Stimulated activated CD4-positive, alpha-beta T cell treated with anti-CD3 and anti-CD28 coated beads, TNF-alpha, amount 100 ng/mL, for 48 hours (primary cell): ENCODE measurements around the gene CNOT6L.
"Not testable (repeated sequence)": the region's sequence is repeated elsewhere in the genome, so short reads cannot be mapped to it uniquely, and the experiment has no call there.

Source experiments
- DNase-seq, 3 donors: peaks; one replicate each; pipeline ENCODE4 v3.0.0-alpha.2; 2020; ENCODE audit warnings: low read depth in 3 of 3

CNOT6L gene

DNA sequence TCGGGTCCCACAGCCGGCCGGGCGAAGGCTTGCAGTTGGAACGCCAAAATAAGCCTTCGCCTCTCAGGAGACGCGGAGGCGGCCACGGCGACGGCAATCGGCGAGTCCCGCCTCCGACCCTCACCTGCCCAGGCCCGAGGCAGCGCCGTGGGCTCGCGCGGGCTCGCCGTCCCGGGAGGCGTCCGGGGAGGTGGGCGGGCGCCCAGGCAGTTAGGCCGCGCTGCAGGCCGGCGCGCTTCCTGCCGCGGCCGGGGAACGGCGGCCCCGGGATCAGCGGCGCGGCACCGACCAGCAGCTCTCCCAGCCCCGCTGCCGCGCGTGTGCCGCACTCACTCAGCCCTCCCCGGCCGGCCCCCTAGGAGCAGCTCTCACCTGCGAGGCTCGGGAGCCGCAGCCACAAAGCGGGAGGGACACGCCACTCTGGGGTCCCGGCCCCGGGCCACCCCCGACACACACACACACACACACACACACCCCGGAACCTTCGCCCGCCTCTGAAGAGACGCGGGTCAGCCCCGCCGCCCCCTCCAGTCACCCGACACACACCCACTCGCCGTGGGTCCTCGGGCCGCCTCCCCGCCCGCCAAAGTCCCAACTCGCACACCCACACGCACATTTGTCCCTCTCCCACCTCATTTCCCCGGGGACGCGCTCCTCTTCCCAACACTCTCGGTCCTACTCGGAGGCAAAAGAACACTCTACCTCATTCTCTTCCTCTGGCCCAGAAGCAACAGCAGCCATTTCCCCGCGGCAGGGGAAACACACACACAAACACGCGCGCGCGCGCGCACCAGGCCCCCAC lies at the start of gene CNOT6L:
CNOT6L (minus strand) TSS at position 767 of the 802 bp plus-strand sequence; CDS start at position 707, 60 bp downstream.
- peak in 1 of 3 donors; percentile 49 for DNase-seq

GRCh38 chr4:77865259-77865658 lies 46.1 kb upstream of the CNOT6L start:
- DNase-seq = no peak

DNA sequence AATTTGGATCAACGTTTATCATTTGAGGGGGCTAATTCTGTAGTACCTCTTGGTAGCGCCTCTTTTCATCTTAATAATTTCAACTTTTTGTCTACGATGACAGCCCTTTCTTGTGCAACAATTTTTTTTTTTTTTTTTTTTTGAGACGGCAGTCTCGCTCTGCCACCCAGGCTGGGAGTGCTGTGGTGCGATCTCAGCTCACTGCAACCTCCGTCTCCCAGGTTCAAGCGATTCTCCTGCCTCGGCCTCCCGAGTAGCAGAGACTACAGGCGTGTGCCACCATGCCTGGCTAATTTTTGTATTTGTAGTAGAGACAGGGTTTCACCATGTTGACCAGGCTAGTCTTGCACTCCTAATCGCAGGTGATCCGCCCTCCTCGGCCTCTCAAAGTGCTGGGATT lies 44.2 kb upstream of the CNOT6L start:
- DNase-seq = not testable (repeated sequence)

DNA sequence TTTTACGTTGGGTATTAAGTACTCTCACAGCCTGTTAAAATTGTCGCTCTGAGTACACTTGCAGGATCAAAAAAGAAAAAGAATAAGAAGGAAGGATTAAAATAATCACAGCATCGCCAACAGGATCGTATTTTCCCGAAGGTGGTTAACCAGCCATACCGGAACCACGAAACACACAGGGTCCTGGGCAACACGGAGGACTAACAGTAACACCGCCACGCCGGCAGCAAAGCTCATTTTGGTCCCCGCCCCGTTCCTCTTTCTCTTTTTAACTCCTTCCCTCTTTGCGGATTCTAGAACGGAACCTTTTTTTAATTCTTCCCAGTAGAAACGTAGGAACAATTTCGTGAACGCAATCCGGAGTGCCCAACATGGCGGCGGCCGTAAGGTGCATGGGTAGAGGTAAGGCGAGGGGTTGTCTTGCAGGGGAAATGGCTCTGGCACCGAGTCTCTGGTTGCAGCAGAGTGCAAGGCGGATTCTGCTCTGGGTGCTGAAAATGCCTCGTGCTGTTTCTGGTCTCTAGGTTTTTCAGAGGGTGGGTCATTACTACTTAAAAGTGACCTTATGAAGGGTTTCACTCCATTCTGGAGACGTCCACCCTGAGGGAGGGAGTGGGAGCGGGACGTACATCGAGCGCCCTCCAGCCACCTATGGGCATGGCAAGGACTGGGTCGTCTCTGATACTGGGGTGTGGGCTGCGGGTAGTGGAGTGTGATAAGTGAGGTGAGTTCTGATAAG lies 43.5 kb upstream of the CNOT6L start, which contains the start of gene MRPL1:
MRPL1 (plus strand) TSS at position 353 of the 739 bp plus-strand sequence; CDS start at position 372, 19 bp downstream.
- DNase-seq = peak; percentile 68 to 82 (median 78)

- no peak for DNase-seq
Measured at GRCh38 chr4:77861495-77861894, 42.3 kb upstream of the CNOT6L start.

DNA sequence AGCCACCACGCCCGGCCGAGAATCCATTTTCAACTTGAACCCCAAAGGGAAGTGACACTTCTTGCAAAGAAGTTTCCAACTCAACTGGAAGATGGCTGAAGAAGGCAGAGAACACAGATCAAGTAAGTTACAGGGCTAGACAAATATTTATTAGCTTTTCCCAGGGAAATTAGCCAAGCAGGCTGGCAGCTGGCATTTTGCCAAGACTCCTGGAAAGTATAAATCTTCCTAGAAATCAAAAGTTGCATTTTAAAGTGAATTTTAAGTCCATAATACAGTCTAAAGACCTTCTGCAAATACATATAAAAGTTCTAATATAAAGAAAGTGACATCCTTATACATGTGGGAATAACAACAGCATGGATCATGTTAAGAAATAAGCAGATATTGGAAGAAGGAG lies 40.1 kb upstream of the CNOT6L start:
- DNase-seq = no peak

- no peak for DNase-seq
Measured at GRCh38 chr4:77856152-77856551, 37.0 kb upstream of the CNOT6L start.

DNA sequence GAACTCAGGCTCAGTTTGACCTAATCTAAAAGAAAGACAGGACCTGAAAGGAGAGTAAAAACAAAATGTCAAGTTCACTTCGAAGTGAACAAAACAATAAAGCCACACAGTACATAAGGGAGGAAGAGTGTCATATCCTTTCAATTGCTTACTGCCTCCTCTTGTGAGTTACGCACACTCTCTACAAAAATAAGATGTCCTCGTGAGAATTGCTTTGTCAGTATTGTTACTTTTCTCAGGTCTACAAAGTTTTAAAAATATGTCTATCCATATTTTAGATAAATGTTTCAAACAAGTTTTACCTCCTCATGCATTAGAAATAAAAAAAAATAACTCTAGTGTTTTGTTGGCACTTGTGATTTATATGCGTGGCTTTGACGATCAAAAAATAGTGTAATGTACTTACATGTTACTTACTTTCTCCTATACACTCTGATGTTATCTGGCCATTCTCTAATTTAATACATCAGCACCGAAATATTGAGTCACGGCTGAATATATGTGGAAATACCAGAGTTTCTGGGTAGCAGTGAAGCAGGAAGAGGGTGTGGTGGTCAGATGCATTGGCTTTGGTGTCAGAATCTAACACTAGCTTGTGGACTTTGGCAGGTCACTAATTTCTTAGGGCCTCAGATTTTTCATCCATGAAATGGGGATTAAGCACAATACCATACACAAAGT lies 35.4 kb upstream of the CNOT6L start:
- no peak for DNase-seq

DNA sequence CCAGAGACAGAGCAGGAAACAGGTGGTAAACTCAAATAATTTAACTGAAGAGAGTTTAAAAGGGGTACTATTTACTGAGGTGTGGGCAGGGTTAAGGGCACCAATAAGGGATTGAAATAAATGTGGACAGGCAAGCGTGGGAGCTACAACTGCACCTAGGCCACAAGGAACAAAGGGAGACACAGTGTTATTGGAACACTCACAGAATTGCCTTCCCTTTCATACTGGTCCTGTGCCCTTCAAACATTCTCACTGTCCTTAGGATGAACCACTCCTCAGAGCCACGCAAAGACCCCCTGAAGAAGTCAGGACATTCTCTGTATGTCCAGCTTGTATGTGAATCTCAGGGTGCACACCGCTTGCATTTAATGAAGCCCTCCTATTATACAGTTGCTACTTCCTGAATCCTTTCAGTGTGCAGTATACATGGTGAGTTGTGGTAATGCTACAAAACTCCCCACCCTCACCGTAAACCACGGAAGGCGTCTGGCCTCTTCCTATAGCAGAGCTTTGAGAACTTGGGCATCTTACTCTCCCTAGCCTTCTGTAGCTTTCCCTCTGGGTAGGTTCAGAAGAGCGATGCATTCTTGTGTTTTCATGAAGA lies 33.8 kb upstream of the CNOT6L start:
- DNase-seq = peak in 1 of 3 donors; percentile 30

- no peak for DNase-seq
Measured at GRCh38 chr4:77849278-77849965, 30.3 kb upstream of the CNOT6L start.

GRCh38 chr4:77848508-77848907 lies 29.3 kb upstream of the CNOT6L start:
- DNase-seq = no peak

DNA sequence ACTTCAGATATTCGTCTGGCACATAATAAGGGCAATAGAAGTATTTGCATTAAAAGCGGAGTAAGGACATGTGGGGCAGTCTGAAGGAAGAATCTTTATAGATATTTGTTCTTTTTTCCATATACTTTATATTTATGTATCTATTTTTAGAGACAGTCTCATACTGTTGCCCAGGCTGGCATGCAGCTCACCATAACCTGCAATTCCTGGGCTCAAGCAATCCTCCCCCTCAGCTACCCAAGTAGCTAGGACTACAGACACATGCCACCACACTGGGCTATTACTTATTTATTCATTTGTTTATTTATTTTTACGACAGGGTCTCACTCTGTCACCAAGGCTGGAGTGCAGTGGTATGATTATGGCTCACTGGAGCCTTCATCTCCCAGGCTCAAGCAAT lies 26.8 kb upstream of the CNOT6L start:
- no peak for DNase-seq

DNA sequence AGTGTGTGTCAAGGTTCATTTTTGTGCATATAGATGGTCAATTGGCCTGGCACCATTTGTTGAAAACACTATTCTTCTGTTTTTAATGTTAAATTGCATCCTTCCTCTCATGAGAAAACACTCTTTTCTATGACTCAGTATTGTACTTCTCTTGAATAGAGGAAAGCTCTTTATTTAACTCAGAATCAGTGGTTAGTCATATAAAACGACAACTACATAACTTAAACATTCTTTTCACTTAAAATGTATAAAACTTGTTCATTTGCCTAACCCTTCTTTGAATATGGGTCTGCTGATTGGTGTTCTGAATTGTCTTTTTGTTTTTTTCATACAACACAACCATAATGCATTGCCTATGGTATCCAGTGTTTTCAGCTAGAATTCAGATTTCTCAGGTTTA lies 26.2 kb upstream of the CNOT6L start:
- no peak for DNase-seq

GRCh38 chr4:77844363-77844762 lies 25.2 kb upstream of the CNOT6L start:
- no peak for DNase-seq

- DNase-seq = no peak
Measured at GRCh38 chr4:77843628-77844027, 24.5 kb upstream of the CNOT6L start.

GRCh38 chr4:77834403-77834802 lies 15.2 kb upstream of the CNOT6L start:
- DNase-seq = no peak

DNA sequence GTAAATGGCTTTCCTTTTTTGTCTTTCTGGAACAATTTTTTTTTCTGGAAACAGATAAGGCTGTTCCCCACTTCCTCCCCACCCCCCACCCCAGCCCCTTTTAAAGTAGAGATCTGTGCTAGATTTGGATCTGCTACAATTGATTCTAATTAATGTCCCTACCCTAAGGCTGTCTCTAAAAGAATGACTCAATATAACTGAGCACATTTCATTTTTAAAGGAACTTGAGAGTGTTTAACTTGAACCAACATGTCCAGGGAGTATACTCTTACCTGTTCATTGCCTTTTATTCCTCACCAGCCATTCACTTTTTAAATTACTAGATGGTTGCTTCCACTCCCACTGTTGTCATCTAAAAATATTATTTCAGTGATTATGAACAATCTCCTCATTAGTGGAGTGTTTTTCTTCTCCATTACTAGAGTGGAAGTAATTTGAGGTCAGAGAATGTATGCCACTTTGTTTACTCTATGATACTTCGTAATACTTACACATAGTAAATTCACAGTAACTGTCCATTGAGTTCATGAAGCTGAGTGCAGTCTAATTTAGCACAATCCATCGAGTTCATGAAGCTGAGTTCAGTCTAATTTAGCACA lies 14.1 kb upstream of the CNOT6L start:
- DNase-seq = no peak

DNA sequence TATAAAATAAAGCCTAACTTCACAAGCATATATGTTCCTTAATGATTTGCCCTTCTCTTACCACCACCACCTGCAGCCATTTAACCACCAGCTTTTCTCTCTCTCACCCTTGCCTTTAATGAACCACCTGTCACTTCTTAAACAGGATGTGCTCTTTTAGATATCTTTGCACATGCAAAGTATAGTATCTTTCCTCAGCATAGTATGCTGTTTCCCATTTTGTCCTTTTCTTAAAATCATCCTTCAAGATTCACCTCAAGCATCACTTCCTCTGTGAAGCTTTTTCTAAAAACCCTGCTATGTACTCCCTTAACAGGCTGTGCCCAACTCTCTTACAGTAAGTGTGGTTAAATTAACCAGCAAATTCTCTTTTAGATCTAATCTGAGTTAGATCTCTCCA lies 8.2 kb upstream of the CNOT6L start:
- DNase-seq = no peak

DNA sequence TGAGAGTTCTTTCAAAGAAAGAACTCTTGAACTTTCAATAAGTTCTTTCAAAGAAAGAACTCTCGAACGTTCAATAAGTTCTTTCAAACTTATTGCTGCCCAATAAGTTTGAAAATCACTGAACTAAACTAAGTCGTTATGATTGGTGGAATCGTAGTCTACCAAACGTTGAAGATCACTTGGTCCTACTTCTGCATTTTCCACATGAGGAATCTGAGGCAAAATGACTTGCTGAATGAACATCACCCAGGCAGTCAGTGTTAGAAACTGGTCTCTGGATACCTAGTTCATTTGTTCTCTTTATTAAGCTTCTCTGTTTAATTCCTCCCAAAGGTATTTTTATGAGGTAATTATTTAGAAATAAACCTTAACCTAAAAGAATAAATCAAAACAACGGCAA lies 7.1 kb upstream of the CNOT6L start:
- no peak for DNase-seq

DNA sequence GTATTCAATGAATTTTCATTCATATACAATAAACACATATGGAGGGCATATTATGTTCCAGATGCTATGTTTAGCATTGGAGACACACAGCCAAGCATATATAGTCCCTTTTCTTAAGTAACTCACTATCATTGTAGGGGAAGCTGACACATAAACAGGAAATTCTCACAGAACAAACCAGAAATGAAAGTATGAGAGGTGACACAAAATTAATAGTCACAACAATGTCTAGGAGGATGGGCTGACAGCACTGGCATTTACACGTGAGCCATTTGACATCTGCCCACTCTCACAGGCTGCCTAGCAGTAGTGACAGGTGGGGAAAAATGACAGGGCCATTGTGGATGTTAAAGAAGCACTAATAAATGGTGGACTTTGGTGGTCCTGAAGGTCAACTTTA lies 2.6 kb upstream of the CNOT6L start:
- no peak for DNase-seq
